HG03025 (cell line): ENCODE results near the gene RUNX2.

Source experiments
- ATAC-seq: cut with Tn5 transposase; IDR thresholded peaks from one replicate; pipeline ENCODE4 v1.9.1; 2021; ENCODE audit warnings: mild to moderate bottlenecking, moderate library complexity; ENCODE audit not compliant: unreplicated experiment, low FRiP score

The RUNX2 gene

DNA sequence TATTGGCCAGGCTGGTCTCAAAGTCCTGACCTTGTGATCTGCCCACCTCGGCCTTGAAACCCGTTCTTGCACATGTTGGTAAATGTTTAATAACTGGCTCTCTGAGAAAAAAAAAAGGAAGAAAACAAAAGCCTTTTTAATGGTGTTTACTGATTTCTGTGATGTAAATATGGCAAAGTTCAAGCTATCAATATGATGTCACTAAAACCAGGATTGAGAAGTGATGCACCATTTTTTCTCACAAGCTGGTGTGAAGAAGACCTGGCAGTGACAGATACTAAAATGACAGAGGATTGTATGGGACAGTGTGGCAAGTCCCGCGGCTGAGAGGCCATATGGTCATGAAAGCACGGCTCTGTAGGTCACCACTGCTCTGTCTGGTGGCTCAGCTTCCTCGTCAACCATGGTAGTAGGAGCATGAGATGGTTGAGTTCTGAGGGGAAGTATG lies 245.9 kb downstream of the RUNX2 start:
- ATAC-seq: no peak

DNA sequence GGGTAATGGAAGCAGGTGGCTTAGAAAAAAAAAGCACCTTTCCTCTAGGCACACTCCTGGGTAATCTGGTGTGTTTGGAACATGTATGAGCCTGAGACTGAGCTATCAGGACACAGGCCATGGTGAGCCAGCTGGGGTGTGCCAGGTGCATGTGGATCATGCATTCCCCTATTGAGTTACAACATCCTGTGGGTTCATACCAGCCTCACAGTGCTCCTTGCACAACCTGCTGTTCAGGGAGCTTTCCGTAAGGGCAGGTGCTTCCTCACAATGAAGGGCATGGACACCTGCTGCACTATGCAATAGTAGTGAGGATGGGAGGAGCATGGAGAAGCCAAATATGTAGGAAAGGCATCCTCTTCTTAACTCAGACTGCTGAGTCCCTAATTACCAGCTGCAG lies 246.8 kb downstream of the RUNX2 start:
- no peak for ATAC-seq

DNA sequence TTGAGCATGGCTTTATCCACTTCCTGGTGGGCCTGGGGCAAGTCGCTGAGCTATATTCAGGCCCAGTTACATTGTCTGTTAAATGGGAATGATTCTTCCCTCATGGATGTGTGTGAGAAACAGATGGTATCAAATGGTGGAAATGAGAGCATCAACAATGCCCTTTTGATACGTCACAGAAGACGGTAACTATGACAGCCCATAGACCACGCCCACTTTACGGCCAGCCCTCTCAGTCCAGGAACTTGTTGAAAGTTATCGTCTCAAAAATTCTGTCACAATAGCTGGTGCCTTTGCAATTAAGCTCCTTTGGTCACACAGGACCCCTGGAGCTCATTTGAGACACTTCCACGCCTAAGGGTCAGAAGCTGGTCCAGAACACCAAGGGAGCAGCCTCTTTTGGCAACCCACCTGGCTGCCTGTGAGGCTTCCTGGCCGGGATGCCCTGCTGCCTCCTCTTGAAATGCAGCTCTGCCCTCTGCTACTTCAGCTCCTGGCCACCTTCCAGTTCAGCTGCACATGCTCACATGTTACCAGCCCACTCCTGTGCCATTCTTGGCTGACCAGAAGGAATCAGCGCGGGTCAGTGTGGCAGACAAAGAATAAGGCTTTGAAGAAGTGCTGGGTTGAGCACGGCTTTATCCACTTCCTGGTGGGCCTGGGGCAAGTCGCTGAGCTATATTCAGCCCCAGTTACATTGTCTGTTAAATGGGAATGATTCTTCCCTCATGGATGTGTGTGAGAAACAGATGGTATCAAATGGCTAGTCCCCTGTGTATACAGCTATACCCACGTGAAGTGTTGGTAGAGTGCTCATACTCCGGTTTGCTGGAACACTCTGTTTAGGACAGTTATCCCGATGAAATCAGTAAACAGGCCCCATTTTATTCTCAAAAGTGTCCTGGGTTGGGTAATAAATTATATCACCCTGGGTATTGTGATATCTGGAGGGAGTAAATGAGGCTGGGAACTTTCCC lies 248.8 kb downstream of the RUNX2 start:
- no peak for ATAC-seq

DNA sequence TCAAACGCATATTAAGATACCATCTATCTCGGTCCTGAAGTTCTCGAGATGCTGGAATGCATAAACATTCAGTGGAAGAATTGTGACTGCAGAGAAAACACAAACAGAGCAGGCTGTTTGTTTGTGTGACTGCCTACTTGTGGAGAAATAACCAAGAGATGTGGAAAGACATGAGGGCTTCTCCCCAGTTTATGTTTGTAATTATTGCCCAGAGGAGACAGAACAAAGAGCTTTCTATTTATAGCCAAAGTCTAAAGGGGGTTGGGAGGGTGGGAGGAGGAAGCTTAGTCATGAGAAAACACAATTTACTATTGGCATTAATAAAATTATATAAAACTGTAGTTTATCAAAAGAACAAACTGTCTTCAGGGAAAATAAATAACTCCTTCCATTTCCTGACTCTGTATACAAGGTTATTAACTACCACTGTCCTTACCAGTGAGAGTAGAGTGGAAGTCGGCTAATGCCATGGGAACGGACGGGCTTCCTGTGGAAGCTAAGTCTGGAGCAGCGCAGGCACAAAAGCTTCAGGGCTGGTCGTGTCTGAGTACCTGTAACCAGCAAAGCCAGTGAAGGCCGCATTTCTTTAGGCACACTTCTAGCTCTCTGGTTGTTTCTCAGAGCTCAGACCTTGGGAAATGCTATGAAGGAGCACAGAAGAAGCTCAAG lies 249.8 kb downstream of the RUNX2 start:
- no peak for ATAC-seq

DNA sequence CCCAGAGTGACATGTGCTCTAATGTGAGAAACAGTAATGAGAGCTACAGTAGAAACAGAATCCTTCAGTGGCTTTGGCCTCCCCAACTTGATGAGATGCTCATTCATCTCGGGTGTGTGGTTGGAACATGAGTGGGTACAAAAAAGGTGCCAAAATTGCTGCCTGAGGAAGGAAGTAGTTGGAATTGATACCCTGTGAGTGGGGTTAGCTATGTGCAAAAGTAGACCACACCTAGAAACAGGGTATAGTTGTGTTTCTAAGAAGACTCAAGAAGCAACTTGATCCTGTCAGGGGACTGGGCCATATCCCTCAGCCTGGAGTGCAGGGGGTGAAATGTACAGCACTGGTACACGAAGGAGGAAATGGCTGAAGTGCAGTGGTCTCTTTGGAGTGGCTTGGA lies 256.0 kb downstream of the RUNX2 start:
- ATAC-seq: no peak

DNA sequence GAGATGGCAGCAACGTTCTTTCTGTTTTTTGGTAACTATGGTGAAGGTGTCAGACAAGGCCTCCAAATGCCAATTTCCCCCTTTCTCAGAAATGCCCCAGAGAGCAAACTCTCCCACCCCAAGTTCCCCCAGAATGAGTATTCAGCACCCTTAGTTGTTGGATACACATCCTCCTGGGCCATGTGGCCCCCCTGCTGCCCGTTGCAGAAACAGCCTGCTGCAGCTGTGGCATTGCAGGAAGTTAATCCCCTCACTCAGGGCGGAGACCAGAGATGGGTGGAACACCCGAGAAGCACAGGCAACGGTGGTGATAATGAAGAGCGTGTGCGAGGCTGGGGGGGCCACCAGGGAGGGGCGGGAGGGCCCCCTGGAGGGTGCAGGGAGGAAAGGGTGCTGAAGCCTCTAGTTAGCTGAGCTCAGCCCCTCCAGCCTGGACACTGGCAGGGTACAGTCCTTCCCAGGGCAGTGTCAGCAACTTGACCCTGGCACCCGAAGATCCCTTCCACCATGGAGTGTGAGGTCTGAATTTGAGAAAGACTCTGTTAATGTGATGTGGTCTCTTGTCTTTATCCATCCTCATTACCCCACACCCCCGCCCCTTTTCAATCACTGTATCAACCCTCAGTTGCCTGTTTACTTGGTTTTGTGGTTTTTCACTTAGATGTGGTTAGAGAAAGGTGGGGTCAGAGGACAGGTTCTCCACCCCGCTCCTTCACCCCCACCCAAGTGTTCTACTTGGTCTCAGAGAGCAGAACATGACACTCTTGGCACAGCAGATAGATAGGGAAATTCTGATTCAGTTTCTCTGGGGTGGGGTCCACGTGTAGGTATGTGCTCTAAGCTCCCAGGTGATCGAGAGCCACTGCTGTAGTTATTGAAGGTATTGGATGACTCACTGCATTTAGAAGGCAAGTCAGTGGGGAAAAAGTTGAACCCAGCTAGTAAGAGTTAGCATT lies 258.4 kb downstream of the RUNX2 start:
- no peak for ATAC-seq

DNA sequence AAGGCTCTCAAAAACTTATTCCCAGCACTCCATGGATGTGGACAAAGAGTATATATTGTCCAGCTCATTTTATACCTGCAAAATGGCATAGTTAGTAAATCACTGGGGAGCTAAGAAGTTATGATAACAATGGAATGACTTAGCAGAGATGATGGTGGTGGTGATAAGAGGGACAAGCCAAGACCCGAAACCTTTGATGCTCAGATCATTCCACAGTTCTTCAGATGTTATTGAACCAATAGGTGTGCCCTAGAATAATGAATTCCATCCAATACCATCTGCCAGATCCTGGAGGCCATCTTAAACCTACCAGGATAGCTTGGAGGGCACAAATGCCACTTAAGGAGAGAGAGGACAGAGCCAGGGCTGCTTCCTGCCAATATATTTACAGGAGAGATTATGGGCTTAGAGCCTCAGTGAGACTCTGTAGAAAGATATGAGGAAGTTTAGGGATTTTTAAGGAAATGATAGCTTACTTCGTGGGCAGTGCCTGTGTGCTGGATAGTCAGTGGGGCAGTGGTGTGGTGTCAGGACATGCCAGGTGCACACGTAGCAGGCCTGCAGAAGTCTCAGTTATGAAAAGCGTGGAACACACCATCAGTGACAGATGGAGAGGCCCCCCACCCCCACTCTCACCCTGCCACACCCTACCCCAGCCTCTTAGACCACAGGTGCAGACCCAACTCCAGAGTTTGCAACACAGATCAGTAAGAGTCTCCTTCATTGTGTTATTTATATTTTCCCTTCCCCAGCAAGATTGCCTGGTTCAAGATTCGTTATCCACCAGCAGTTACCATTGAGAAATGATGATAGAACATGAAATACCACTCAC lies 259.3 kb downstream of the RUNX2 start:
- ATAC-seq: no peak

DNA sequence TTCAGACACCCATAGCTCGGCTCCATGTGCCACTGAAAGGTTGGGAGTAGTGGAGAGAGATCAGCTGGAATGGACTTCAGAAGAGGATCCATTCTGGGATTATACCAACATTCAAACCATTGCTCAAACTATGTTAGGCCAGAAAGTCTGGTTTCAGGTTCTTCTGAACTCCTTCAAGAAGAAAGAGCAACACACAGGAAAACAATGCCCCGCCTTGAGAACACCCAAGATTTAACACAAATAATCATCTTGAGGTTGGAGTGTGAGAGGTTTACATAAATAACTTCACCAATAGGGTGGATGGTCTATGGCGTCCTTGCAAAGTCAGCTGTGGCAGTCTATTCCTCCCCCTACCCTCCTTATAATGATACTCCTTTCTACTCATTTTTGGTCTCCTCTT lies 261.2 kb downstream of the RUNX2 start:
- no peak for ATAC-seq

DNA sequence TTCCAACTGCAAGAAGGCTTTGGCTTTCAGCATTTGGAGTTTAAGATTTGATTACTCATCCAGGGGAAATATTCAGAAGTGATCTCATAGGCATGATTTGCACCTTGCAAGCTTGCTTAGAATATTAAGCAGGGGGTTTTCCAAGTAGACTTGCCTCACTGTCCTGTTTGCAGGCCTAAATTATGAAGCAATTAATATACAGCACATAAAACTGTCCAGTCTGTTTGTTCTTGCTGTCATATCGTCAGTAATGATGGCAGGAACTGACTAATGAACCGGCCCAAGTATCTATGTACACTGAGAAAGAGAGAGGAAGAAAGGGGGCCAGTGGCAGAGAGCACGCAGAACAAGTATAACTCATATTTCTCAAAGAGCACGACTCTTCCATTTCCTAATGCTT lies 262.1 kb downstream of the RUNX2 start:
- no peak for ATAC-seq

DNA sequence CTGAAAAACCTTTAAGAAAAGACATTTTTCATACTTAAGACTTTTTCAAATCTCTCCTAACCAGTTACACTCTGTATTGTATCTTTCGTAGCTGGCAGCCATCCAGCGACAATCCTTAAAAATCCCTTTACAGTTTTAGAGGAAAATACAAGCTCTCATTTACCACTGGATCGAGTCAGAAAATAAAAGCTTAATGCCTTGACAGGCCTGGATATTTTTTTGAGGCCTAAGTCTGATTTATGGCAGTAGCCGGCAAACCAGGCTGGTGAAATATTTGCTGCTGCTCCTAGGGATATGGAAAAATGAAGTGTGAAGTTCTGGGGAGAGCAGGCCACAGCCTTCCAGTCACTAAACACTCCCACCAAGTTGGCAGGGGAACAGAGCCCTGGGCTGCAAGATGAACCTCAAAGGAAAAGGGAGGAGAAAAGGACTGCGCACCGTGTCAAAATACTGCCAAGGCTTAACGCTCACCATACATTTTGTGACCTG lies 262.6 kb downstream of the RUNX2 start:
- no peak for ATAC-seq

DNA sequence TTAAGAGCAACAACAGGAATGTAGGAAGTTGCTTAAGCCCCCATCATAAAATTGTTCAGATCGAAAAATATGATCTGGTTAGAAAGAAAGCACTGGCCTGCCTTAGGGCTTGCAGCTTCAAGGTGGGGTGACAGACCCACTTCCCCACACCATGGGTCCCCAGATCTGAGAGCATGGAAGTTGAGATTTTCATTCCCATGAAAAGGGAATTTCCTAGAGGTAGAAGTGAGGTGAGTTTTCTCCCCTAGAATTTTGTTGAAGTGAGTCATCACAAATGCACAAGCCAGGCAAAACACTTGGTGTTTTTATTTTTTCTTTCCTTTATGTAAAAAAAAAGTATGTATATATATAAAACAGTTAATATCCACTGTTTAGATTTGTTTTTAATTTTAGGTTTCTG lies 263.2 kb downstream of the RUNX2 start:
- no peak for ATAC-seq

DNA sequence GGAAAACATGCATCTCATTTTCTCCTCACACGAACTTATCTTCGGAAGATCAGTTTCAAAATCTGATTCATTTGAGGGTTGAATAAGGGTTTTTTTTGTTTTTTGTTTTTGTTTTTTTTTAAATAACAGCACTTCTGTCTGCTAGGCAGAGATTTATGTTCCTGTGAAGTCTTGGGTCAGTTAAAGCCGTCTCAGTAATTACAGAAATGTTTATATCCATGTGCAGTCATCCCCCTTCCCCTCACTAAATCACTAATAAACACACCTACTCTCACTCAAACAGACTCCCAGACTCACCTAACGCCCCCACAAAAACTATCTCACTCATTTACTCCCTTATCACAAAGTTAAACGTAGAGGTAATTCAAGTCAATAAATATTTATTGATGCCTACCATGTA lies 263.8 kb downstream of the RUNX2 start:
- ATAC-seq: no peak

DNA sequence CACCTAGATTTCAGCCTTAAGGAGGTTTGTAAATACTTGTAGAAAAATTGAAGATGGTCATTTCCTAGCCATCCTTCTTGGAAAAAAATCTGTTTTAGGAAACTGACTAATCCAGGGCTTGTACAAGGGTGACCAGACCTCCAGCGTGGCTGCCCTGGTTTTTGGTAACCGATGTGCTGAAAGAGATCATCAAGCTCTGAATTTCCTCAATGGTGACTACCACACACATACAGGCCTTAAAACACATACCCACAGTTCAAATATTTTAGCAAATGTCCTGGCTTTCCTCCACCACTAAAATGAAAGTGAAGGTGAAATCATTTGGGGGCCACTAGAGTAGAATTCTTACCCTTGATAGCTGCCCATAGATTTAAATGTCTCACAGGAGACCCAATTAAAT lies 264.9 kb downstream of the RUNX2 start:
- ATAC-seq: no peak

DNA sequence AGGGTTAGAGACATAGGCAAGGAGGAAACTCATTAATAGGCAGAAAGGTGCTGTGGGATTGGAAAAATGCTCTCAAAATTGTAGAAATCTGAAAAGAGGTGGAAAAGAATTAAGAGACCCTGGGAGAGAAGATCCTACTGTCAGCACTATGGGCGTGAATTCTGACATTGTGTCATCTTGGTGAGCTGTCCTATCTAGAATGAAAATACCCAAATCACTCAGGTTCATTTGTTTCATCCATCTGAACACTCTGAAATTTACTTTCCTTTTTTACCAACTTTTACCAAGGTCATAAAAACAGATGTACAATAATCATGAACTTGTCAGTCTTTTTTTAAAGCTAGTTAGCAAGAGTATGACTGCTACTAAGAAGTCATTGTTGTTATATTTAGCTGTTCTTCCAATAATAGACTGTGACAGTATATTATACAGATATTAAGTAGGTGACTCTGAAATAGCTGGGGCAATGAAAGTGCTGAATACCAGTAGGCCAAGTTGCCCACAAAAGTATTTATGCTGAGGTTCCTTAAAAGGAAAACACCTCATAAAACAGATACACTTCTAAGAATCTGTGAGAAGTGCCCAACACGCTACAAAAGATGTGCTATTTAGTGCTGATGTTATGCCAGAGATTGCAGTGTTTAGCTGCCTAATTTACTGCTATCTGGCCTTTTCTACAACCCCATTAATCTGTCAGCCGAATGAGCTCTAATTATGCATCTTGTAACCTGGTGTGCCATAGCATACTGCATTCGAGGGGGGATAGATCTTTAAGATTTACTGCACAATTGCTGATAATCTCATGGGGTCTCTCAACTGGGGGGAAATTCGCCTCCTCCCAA lies 267.1 kb downstream of the RUNX2 start:
- ATAC-seq: no peak

DNA sequence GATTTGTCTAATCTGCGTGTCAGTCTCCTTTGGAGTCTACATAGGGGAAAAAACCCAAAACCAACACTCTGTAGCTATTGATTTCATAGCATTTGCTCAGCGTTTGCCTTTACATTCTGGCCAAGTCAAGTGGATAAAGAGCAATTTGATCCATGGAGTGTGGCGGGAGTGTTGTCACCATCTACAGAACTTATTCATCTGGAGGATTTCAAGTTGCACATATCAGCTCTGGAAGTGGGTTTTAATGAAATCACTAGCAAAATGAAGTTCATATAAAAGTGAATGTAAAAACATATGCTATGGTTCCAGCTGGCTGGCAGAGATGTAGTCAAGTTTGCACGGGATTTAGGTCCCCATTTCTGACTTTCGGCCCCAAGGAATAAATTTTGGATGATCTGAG lies 269.3 kb downstream of the RUNX2 start:
- ATAC-seq: no peak

DNA sequence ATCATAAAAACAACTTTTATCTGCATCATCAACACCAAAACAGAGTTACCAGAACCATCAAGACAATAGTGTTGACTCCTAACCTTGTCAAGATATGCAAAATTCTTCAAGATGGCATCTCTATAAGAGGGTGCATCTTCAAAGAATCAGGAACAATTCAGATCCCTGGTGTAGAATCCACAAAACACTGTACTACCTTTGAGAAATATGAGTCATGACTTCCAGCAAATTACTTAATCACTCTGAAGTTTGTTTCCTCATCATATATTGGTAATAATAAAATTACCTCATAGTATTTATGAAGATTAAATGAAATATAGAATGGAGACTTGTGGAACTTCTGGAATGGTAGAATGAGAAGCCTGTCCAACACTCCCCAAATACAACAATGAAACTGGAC lies 270.9 kb downstream of the RUNX2 start:
- ATAC-seq: no peak

DNA sequence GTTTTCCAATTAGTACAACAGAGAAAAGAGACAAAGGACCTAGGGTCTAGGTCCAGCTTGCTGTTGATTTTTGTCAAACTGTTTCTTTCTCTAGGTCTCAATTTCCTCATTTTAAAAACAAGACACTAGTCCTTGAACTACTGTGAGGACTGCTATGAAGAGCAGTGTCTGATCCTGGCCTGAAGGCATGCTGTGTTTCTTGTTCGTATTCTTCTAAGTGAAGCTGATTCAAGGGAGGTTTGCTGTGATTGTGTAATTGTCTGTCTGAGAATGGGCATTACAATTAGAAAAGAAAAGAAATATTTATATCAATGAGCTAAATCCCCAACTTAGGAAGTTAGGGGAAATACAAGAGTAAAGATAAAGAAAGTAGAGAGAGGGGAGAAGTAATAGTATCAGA lies 277.8 kb downstream of the RUNX2 start:
- no peak for ATAC-seq

DNA sequence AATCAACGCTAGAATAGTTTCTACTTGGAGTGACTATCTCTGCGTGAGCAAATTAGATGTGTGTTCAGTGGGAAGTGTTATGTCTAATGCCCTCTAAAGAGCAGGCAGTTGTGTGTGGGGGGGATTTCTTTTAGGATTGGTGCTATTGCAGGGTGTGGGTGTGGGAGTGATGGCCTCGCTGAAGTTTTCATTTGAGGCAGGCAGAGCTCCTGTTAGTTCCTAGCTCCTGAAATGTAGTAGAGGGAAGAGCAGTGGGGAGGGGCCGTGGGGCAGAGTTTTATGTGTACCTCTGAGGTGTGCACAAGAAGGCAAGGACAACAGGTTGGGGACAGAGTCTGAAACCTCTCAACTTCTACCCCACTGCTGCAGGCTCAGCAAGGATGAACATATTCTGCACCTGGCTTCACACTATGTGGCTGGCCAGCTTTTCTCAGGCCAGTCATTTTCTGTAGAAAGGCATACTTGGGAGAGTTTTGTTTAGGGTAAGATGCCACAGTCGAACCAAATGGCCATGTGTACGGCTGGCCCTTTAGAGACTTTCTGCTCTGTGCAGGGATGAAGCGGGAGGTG lies 278.8 kb downstream of the RUNX2 start:
- ATAC-seq: no peak
